ENCODE measurements around the gene COL5A2. TPM values are rescaled to one million over a fixed set of nuclear protein-coding genes. Genes with fewer than 3 reads are reported as not detected.

COL5A2 gene
- total and polyA plus RNA-seq, 9 of the 15 experiments (the other 6 are each of a cell fraction or from before 2014, with no cell fraction given) = 0.01 to 0.54 (median 0.19) TPM

DNA sequence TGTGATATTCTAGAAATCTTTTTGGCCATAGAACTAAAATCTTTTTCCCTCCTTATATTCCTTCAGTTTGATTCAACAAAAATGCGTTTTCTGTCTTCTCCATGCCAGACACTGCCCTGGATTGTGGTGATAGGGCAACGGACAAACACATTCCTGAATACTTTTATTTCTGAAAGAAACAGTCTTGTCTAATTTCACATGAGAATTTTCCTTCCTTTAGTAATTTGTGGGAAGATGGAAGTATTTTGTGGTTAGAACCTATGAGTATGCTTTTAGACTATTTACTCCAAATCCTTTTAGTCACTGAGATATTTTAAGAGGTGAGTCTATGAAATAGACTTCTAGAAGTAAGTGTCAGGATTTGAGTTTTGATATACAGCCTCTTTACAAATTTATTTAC is 49.6 kb downstream of the COL5A2 start:
- intact Hi-C loops (cut with micrococcal nuclease) = no loop called here
- no peaks in the 10 kb centered on the region for H3K79me2 ChIP-seq (ENCODE audit: control insufficient read depth, insufficient read depth, low read length)
- ChIA-PET POLR2A (no interaction called here), CTCF (ENCODE audit: low intra/inter-chr PET ratio) (no interaction called here)
- FAIRE-seq = no peak
- H3K4me3 ChIP-seq = no peak overlapping the region
- no peaks in the 10 kb centered on the region for H3K27me3 ChIP-seq (ENCODE audit: control insufficient read depth in 2 of 2, insufficient read depth in 2 of 2, low read length in 2 of 2)
- no TSS peak for BruUV-seq (replicated peaks)
- in situ Hi-C loops (cut with MboI) = no loop called here
- no peaks in the 10 kb centered on the region for H3K9me1 ChIP-seq (ENCODE audit: control insufficient read depth, insufficient read depth, low read length)
- H3K4me2 ChIP-seq (ENCODE audit: insufficient read depth, low read length) = no peak overlapping the region
- no peak overlapping the region for H2AFZ ChIP-seq (ENCODE audit: low read depth, low read length)
- no peak overlapping the region for H3K9ac ChIP-seq (ENCODE audit: insufficient read depth in 1 of 2, low read depth in 2 of 2, low read length in 2 of 2)
- TF ChIP-seq ZNF408 (CRISPR knock-in tag; IDR thresholded peaks at IDR 0.05; ENCODE audit: low read depth) = no peak
- TF ChIP-seq CSDE1 (IDR thresholded peaks at IDR 0.05) = no peak
- no peak for TF ChIP-seq SMARCC2 (IDR thresholded peaks at IDR 0.05; ENCODE audit: low read depth)
- no peak for ATAC-seq
- H3K9me3 ChIP-seq (replicated peaks; ENCODE audit: control insufficient read depth, insufficient read depth, low read depth, low read length) = no peaks in the 10 kb centered on the region
- H3K36me3 ChIP-seq (ENCODE audit: control insufficient read depth, insufficient read depth, low read length) = no peaks in the 10 kb centered on the region
- no peak for DNase-seq (ENCODE audit: extremely low read depth in 1 of 4, low spot score in 3 of 4)
- 0% methylated on average over 2 of the region's 2 CpGs for WGBS (ENCODE audit: insufficient coverage, low coverage, missing lambda C conversion rate)
- H4K20me1 ChIP-seq (replicated peaks; ENCODE audit: control insufficient read depth, insufficient read depth, low read length) = no peaks in the 10 kb centered on the region
- no peaks in the 10 kb centered on the region for H3K4me1 ChIP-seq (replicated peaks in 1 of 2; ENCODE audit: control insufficient read depth in 2 of 2, insufficient read depth in 2 of 2, low read length in 2 of 2)
- H3K27ac ChIP-seq (ENCODE audit: extremely low read depth, low read depth, low read length) = no peak overlapping the region

GRCh38 chr2:189128970-189129369 is 50.6 kb downstream of the COL5A2 start:
- Histone ChIP-seq H3K4me3 (no peak overlapping the region), H3K27ac (ENCODE audit: extremely low read depth, low read depth, low read length) (no peak overlapping the region), H2AFZ (ENCODE audit: low read depth, low read length) (no peak overlapping the region), H3K36me3 (ENCODE audit: control insufficient read depth, insufficient read depth, low read length) (no peaks in the 10 kb centered on the region), H3K9me1 (ENCODE audit: control insufficient read depth, insufficient read depth, low read length) (no peaks in the 10 kb centered on the region), H3K4me2 (ENCODE audit: insufficient read depth, low read length) (no peak overlapping the region), H3K79me2 (ENCODE audit: control insufficient read depth, insufficient read depth, low read length) (no peaks in the 10 kb centered on the region), H4K20me1 (replicated peaks; ENCODE audit: control insufficient read depth, insufficient read depth, low read length) (no peaks in the 10 kb centered on the region), H3K4me1 (replicated peaks in 1 of 2; ENCODE audit: control insufficient read depth in 2 of 2, insufficient read depth in 2 of 2, low read length in 2 of 2) (no peaks in the 10 kb centered on the region), H3K27me3 (ENCODE audit: control insufficient read depth in 2 of 2, insufficient read depth in 2 of 2, low read length in 2 of 2) (no peaks in the 10 kb centered on the region), H3K9me3 (replicated peaks; ENCODE audit: control insufficient read depth, insufficient read depth, low read depth, low read length) (no peaks in the 10 kb centered on the region), H3K9ac (ENCODE audit: insufficient read depth in 1 of 2, low read depth in 2 of 2, low read length in 2 of 2) (no peak overlapping the region)
- WGBS (ENCODE audit: insufficient coverage, low coverage, missing lambda C conversion rate) = 4% methylated on average over 4 of the region's 4 CpGs
- POLR2A ChIA-PET = no interaction called here
- in situ Hi-C loops (cut with MboI) (no loop called here), intact Hi-C loops (cut with micrococcal nuclease) (no loop called here)
- DNase-seq (ENCODE audit: extremely low read depth in 1 of 4, low spot score in 3 of 4) = no peak
- CTCF ChIA-PET (ENCODE audit: low intra/inter-chr PET ratio) = no interaction called here
- no TSS peak for BruUV-seq (replicated peaks)
- no peak for FAIRE-seq
- no peak for ATAC-seq
- no peak for TF ChIP-seq ZNF79 (CRISPR knock-in tag; IDR thresholded peaks at IDR 0.05; ENCODE audit: low read depth)
- TF ChIP-seq GTF2E2 (tag; IDR thresholded peaks at IDR 0.05) = no peak
- TF ChIP-seq HCFC1 (IDR thresholded peaks at IDR 0.05; ENCODE audit: low read depth, low read length) = no peak
- no peak for TF ChIP-seq ZKSCAN1 (IDR thresholded peaks at IDR 0.05; ENCODE audit: low read depth, low read length)
- no peak for TF ChIP-seq HOXB6 (CRISPR knock-in tag; IDR thresholded peaks at IDR 0.05; ENCODE audit: borderline replicate concordance)
- TF ChIP-seq KHSRP (IDR thresholded peaks at IDR 0.05) = no peak
- TF ChIP-seq GATA2 (CRISPR knock-in tag; IDR thresholded peaks at IDR 0.05) = no peak
- TF ChIP-seq, protein P1, sequence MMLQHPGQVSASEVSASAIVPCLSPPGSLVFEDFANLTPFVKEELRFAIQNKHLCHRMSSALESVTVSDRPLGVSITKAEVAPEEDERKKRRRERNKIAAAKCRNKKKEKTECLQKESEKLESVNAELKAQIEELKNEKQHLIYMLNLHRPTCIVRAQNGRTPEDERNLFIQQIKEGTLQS (IDR thresholded peaks at IDR 0.05) = no peak
- TF ChIP-seq, protein P1 (CRISPR knock-in tag; conservative IDR thresholded peaks at IDR 0.05) = no peak
- TF ChIP-seq ZFPM2 (CRISPR knock-in tag; IDR thresholded peaks at IDR 0.05) = no peak
- no peak for TF ChIP-seq ZBTB1 (CRISPR knock-in tag; IDR thresholded peaks at IDR 0.05; ENCODE audit: borderline replicate concordance, low read depth)
- TF ChIP-seq MYC (IDR thresholded peaks at IDR 0.05; ENCODE audit: low read depth, low read length) = no peak
- no peak for TF ChIP-seq MYC (CRISPR knock-in tag; IDR thresholded peaks at IDR 0.05; ENCODE audit: borderline replicate concordance, low read depth)
